ENCODE results near the gene FBXL19. TPM values are rescaled to one million over a fixed set of nuclear protein-coding genes. Genes with fewer than 3 reads are reported as not detected.

Gene FBXL19, protein sequence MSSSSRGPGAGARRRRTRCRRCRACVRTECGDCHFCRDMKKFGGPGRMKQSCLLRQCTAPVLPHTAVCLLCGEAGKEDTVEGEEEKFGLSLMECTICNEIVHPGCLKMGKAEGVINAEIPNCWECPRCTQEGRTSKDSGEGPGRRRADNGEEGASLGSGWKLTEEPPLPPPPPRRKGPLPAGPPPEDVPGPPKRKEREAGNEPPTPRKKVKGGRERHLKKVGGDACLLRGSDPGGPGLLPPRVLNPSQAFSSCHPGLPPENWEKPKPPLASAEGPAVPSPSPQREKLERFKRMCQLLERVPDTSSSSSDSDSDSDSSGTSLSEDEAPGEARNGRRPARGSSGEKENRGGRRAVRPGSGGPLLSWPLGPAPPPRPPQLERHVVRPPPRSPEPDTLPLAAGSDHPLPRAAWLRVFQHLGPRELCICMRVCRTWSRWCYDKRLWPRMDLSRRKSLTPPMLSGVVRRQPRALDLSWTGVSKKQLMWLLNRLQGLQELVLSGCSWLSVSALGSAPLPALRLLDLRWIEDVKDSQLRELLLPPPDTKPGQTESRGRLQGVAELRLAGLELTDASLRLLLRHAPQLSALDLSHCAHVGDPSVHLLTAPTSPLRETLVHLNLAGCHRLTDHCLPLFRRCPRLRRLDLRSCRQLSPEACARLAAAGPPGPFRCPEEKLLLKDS
- total RNA-seq, result 10.7 and 16.6 TPM in 2 replicates

DNA sequence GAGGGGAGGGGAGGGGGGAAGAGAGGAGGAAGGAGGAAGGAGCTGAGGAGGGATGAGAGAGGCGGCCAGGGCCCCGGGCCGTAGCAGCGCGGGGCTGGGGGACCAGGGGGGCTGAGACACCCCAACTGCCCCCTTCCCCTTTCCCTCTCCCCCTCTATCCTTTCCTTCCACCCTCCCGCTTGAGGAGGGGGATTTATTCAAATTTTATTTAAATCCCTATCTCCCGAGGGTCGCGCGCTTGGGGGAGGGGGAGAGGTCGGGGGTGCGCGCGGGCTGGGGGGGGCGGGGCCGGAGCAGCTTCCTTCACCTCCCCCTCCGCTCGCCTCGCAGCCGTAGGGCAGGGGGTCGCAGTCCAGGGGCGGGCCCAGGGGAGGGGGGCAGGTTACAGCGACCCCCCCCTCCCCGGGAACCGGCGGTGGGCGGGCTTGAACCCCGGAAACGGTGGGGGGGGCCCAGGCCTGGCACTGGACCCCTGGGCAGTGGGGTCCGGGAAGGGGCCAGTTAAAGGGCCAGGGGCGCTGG lies at the start of gene FBXL19:
TSS of gene FBXL19 (plus strand) at position 19 of the 522 bp plus-strand sequence. CDS start 2,183 bp downstream, outside the sequence.

GRCh38 chr16:30893744-30894539 lies 29.4 kb upstream of the FBXL19 start, which contains the start of gene BCL7C:
Gene BCL7C (minus strand): TSS chr16:30894077. CDS start chr16:30893944, 133 bp downstream.

DNA sequence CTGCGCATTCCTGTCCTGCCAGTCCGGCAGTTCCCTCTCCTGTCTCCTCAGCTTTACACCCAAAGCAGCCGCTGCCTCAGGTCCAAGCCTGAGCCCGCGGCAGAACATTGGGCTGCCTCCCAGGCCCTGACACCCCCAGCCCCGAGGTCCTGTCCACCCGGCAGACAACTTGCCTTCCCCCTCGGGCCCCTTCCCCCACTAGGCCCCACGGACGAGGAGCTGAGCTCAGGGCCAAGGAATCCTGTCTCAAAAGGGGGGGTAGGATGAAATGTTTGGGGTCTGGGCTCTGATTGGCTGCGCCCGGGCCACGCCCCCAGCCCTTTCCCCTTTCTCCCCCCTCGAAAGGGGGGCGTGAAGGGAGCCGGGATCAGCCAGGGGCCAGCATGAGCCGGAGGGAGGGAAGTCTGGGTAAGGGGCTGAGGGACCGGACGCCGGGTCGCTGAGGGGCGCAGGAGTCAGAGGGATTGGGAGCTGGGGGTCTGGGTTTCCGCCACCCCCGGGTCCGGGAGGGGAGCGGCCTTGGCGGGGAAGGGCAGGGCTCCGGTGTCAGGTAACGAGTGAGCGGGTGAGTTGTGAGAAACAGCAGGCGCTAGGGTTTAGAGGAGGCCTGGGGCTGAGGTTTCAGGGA lies 27.0 kb upstream of the FBXL19 start, which contains the start of gene CTF1:
TSS of gene CTF1 (plus strand) at position 354 of the 628 bp plus-strand sequence. CDS start at position 384, 30 bp downstream.

GRCh38 chr16:30948667-30949649 lies 25.6 kb downstream of the FBXL19 start, which contains the start of gene ORAI3:
Gene ORAI3 (plus strand): TSS chr16:30949068. CDS start chr16:30949290, 222 bp downstream.

DNA sequence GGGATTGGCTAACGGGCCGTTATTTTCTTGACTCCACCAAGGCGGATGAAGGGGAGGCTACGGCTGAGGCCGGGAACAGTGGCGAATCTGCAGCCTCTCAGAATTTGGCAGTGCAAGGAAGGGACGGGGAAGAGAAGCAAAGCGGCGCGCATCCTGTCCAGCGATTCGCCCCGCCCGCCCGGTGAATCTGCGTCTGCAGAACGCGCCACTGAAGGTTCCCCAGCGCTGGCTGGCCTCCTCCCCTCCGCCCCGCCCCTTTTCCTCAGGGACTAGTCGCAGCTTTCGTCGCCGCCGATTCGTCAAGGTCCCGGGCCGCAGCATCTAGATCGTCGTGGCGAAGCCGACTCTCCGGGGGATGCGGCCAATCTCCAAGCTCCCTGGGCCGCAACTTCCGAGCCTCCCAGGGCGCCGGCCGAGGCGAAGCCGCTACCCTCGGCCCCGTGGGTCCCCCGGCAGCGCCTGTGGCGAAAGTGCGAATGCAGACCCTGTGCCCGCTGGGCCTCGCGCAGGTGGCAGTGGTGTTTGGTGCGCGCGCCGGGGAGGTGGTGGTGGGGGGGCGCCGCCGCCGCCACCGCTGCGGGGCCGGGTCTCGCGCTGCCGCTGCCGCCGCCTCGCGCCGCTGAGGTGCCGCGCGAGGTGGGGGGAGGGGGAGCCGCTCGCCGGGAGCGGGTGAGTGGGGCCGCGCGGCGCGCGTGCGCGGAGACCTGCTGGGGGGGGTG lies 34.2 kb downstream of the FBXL19 start, which contains the start of gene SETD1A:
TSS of gene SETD1A (plus strand) at position 299 of the 719 bp plus-strand sequence. CDS start 978 bp downstream, outside the sequence.

DNA sequence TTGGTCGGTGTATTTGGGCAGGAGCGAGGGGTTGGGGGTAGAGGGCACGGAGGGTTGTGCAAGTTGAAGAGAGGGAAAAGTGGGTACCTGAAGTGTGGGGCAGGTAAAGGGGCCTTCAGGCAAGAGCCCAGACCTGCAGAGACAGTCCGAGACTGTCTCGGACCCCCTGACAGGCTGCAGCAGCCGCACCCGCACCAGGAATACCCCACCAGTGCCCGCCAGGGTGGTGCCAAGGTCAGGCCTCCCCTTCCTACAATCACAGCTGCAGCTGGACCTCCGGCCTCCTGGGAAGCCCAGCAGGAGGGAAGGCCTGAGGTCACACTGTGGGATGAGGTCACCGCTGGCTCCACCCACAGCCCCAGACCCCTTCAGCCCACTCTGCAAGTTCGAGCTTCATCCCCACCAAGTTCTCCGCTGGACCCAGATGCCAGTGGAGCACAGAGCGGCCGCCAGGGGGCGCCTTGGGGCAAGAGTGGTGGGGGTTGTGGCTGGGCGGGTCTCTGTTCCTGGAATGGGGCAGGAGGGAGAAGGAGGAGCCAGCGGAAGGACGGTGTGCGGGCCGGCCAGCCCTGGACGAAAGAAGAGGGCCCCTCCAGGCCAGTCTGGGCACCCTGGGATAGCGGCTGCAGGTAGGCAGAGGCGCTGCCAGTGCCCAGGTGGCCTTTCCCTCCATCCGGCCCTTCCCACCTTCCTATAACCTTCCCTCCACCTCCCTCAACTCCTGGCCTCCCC lies 61.5 kb downstream of the FBXL19 start, which contains the start of gene HSD3B7:
TSS of gene HSD3B7 (plus strand) at position 539 of the 732 bp plus-strand sequence. CDS start 452 bp downstream, outside the sequence.

Other genes starting within 250 kb of the FBXL19 start
- 27.6 TPM in 2 replicates for gene SRCAP, start 224.4 kb upstream of the FBXL19 start, total RNA-seq
- gene PHKG2, start 175.1 kb upstream of the FBXL19 start, total RNA-seq, result 12.3 and 17.4 TPM in 2 replicates
- 0.54 and 1.1 TPM in 2 replicates for gene CFAP119, start 161.5 kb upstream of the FBXL19 start, total RNA-seq
- gene RNF40, start 161.2 kb upstream of the FBXL19 start, total RNA-seq, result 34.4 and 52.9 TPM in 2 replicates
- gene ZNF629, start 136.4 kb upstream of the FBXL19 start, total RNA-seq, result 5.2 and 6.4 TPM in 2 replicates
- gene BCL7C, start 29.5 kb upstream of the FBXL19 start, total RNA-seq, result 56.3 and 76.8 TPM in 2 replicates
- 0.09 and 0.33 TPM in 2 replicates for gene CTF1, start 27.0 kb upstream of the FBXL19 start, total RNA-seq
- 30.0 and 32.7 TPM in 2 replicates for gene ORAI3, start 25.5 kb downstream of the FBXL19 start, total RNA-seq
- gene SETD1A, start 34.2 kb downstream of the FBXL19 start, total RNA-seq, result 1.9 and 2.1 TPM in 2 replicates
- gene HSD3B7, start 61.6 kb downstream of the FBXL19 start, total RNA-seq, result 20.3 and 28.2 TPM in 2 replicates
- 0.34 and 0.76 TPM in 2 replicates for gene STX1B, start 87.1 kb downstream of the FBXL19 start, total RNA-seq
- gene STX4, start 110.0 kb downstream of the FBXL19 start, total RNA-seq, result 19.9 and 22.8 TPM in 2 replicates
- gene ZNF668, start 150.7 kb downstream of the FBXL19 start, total RNA-seq, result 4.9 and 5.2 TPM in 2 replicates
- 11.3 and 11.7 TPM in 2 replicates for gene ZNF646, start 150.8 kb downstream of the FBXL19 start, total RNA-seq
- 0.33 and 0.43 TPM in 2 replicates for gene PRSS53, start 165.4 kb downstream of the FBXL19 start, total RNA-seq
- gene VKORC1, start 171.2 kb downstream of the FBXL19 start, total RNA-seq, result 55.5 and 61.9 TPM in 2 replicates
- gene BCKDK, start 184.8 kb downstream of the FBXL19 start, total RNA-seq, result 9.2 and 9.5 TPM in 2 replicates
- 42.3 and 42.9 TPM in 2 replicates for gene KAT8, start 194.1 kb downstream of the FBXL19 start, total RNA-seq
- not detected in 2 replicates for gene PRSS8, start 212.2 kb downstream of the FBXL19 start, total RNA-seq
- 0.26 and 0.87 TPM in 2 replicates for gene PRSS36, start 226.5 kb downstream of the FBXL19 start, total RNA-seq